HepG2 (cell line): ENCODE data around the gene TMEM141. TPM values are rescaled to one million over a fixed set of nuclear protein-coding genes. Genes with fewer than 3 reads are reported as not detected.

Experiments
- AGO1 ChIP-seq: fragments of 200-400 bp; formaldehyde crosslinking; IDR thresholded peaks from 2 replicates; pipeline ENCODE4 v1.6.1; 2017; ENCODE audit warnings: mild to moderate bottlenecking, low read depth, low read length, moderate library complexity; ENCODE audit not compliant: poor library complexity, severe bottlenecking
- ARHGAP35 ChIP-seq: sonication (generic); formaldehyde crosslinking; IDR thresholded peaks from 2 replicates; pipeline ENCODE4 v1.9.0; 2022; ENCODE audit warnings: mild to moderate bottlenecking, inconsistent platforms, moderate library complexity, missing genetic modification reagents, borderline replicate concordance
- CTCF ChIP-seq: sonication (generic); formaldehyde crosslinking; IDR thresholded peaks from 2 replicates; pipeline ENCODE4 v1.5.0; 2020; ENCODE audit warnings: mild to moderate bottlenecking, missing genetic modification reagents, moderate library complexity
- ETV6 ChIP-seq: sonication (generic); formaldehyde crosslinking; conservative IDR thresholded peaks from 2 replicates; pipeline ENCODE4 v1.4.0; 2020; ENCODE audit warnings: missing genetic modification reagents
- EZH2 ChIP-seq: conservative IDR thresholded peaks from 2 replicates; pipeline ENCODE4 v1.6.1; 2012; ENCODE audit warnings: mild to moderate bottlenecking, low read depth, low read length, moderate library complexity
- FOSL1 ChIP-seq: sonication (generic); formaldehyde crosslinking; IDR thresholded peaks from 2 replicates; pipeline ENCODE4 v1.9.0; 2021; ENCODE audit warnings: missing genetic modification reagents, borderline replicate concordance
- GLI4 ChIP-seq: sonication (generic); formaldehyde crosslinking; IDR thresholded peaks from 2 replicates; pipeline ENCODE4 v1.5.1; 2020; ENCODE audit warnings: missing genetic modification reagents, mild to moderate bottlenecking, moderate library complexity, borderline replicate concordance
- HHEX ChIP-seq: IDR thresholded peaks from 2 replicates; pipeline ENCODE4 v1.6.1; 2016; ENCODE audit warnings: control low read depth
- MIER2 ChIP-seq: IDR thresholded peaks from 2 replicates; pipeline ENCODE4 v1.6.1; 2016; ENCODE audit warnings: missing biosample characterization, missing genetic modification reagents
- MXD1 ChIP-seq: sonication (generic); formaldehyde crosslinking; IDR thresholded peaks from 2 replicates; pipeline ENCODE4 v1.4.0; 2020; ENCODE audit warnings: mild to moderate bottlenecking, missing genetic modification reagents
- NFKB2 ChIP-seq: sonication (generic); formaldehyde crosslinking; IDR thresholded peaks from 2 replicates; pipeline ENCODE4 v1.4.0; 2020; ENCODE audit warnings: missing genetic modification reagents, borderline replicate concordance
- NR3C1 ChIP-seq: sonication (generic); formaldehyde crosslinking; IDR thresholded peaks from 2 replicates; pipeline ENCODE4 v1.4.0; 2020; ENCODE audit warnings: missing genetic modification reagents
- SMAD9 ChIP-seq: sonication (generic); formaldehyde crosslinking; IDR thresholded peaks from 2 replicates; pipeline ENCODE4 v1.5.1; 2020; ENCODE audit warnings: mild to moderate bottlenecking, missing genetic modification reagents
- SMYD3 ChIP-seq: sonication (generic); formaldehyde crosslinking; IDR thresholded peaks from 2 replicates; pipeline ENCODE4 v1.8.1; 2023; ENCODE audit warnings: mild to moderate bottlenecking, missing genetic modification reagents
- SNRNP70 ChIP-seq: fragments of 200-400 bp; formaldehyde crosslinking; IDR thresholded peaks from 2 replicates; pipeline ENCODE4 v1.6.1; 2017; ENCODE audit warnings: mild to moderate bottlenecking, low read depth, low read length, moderate library complexity
- SRSF4 ChIP-seq: fragments of 200-400 bp; formaldehyde crosslinking; IDR thresholded peaks from one replicate; pipeline ENCODE4 v1.6.1; 2018; ENCODE audit warnings: mild to moderate bottlenecking, low read depth, low read length, moderate library complexity; ENCODE audit not compliant: poor library complexity, severe bottlenecking
- TFDP1 ChIP-seq: IDR thresholded peaks from 2 replicates; pipeline ENCODE4 v1.6.1; 2016; ENCODE audit warnings: missing compliant biosample characterization, missing genetic modification reagents, borderline replicate concordance
- XBP1 ChIP-seq: sonication (generic); formaldehyde crosslinking; IDR thresholded peaks from 2 replicates; pipeline ENCODE4 v1.5.0; 2020; ENCODE audit warnings: missing genetic modification reagents
- ZNF296 ChIP-seq: sonication (generic); formaldehyde crosslinking; conservative IDR thresholded peaks from 2 replicates; pipeline ENCODE4 v1.5.0; 2020; ENCODE audit warnings: mild to moderate bottlenecking, missing genetic modification reagents
- ZNF333 ChIP-seq: sonication (generic); formaldehyde crosslinking; IDR thresholded peaks from 2 replicates; pipeline ENCODE4 v1.4.0; 2020; ENCODE audit warnings: mild to moderate bottlenecking, missing genetic modification reagents, borderline replicate concordance
- ZNF567 ChIP-seq: sonication (generic); formaldehyde crosslinking; IDR thresholded peaks from 2 replicates; pipeline ENCODE4 v1.8.1; 2023; ENCODE audit warnings: mild to moderate bottlenecking, missing genetic modification reagents, borderline replicate concordance
- ZNF609 ChIP-seq: sonication (generic); formaldehyde crosslinking; IDR thresholded peaks from 2 replicates; pipeline ENCODE4 v1.4.0; 2020; ENCODE audit warnings: mild to moderate bottlenecking, missing genetic modification reagents, borderline replicate concordance
- ZNF709 ChIP-seq: sonication (generic); formaldehyde crosslinking; IDR thresholded peaks from 2 replicates; pipeline ENCODE4 v1.5.0; 2020; ENCODE audit warnings: mild to moderate bottlenecking, missing genetic modification reagents
- ZNF776 ChIP-seq: sonication (generic); formaldehyde crosslinking; IDR thresholded peaks from 2 replicates; pipeline ENCODE4 v1.4.0; 2020; ENCODE audit warnings: mild to moderate bottlenecking, missing genetic modification reagents
- polyA plus RNA-seq, 8 experiments: library from polyadenylated mRNA; depleted of rRNA in 3 of 8; stranded (reverse) in 7 of 8; unstranded in 1 of 8; fragments of >200 nt; fragmentation: Illumina TruSeq in 4 of 8; extraction: Trizol in 4 of 8; gene quantifications; 2 replicates each; pipeline versions ENCODE4 v1.2.1 to v1.2.3, GENCODE V29; 2011 to 2016; ENCODE audit warnings: low read depth in 4 of 8, missing spikeins in 1 of 8, mixed read lengths in 1 of 8; ENCODE audit not compliant: insufficient read depth in 1 of 8
- total RNA-seq, 5 experiments: library from RNA; depleted of rRNA; stranded (reverse); fragments of >200 nt; fragmentation: Illumina TruSeq; extraction: Trizol; gene quantifications; 2 replicates each; pipeline ENCODE4 v1.2.3, GENCODE V29; 2016; ENCODE audit warnings: low read depth in 1 of 5

TMEM141 gene
- total and polyA plus RNA-seq, 2 of the 13 experiments (the other 11 are each of a cell fraction or from before 2014, with no cell fraction given), result 81.0 to 202 TPM

GRCh38 chr9:136798708-136799078 is 7.5 kb downstream of the TMEM141 start (continued):
- TF ChIP-seq ZNF776 (CRISPR knock-in tag) (peak; percentile 46; the same call in 1 of the 2 replicates), XBP1 (CRISPR knock-in tag) (no peak), EZH2 (no peak), NFKB2 (no peak), ZNF296 (peak; percentile 58; the same call in 1 of the 2 replicates), SMYD3 (CRISPR knock-in tag) (no peak), NR3C1 (CRISPR knock-in tag) (no peak), ZNF333 (CRISPR knock-in tag) (peak; percentile 37; the same call in 1 of the 2 replicates), TFDP1 (CRISPR knock-in tag) (no peak), ETV6 (CRISPR knock-in tag) (no peak), CTCF (CRISPR knock-in tag) (no peak), ZNF709 (CRISPR knock-in tag) (peak; percentile 72), ZNF609 (CRISPR knock-in tag) (no peak), SRSF4 (no peak), ARHGAP35 (CRISPR knock-in tag) (0 out of 2 replicates have a peak, but pooled peaks have one; percentile 12), FOSL1 (no peak), SMAD9 (0 out of 2 replicates have a peak, but pooled peaks have one; percentile 21), MXD1 (no peak), HHEX (CRISPR knock-in tag) (no peak), MIER2 (no peak), GLI4 (CRISPR knock-in tag) (peak; percentile 30; the same call in 1 of the 2 replicates), SNRNP70 (no peak), ZNF567 (CRISPR knock-in tag) (no peak), AGO1 (no peak)
